Fibroblast of lung (primary cell): ENCODE results near the gene RMRP. TPM values are rescaled to one million over a fixed set of nuclear protein-coding genes. Genes with fewer than 3 reads are reported as not detected.
"Not testable (repeated sequence)": the region's sequence is repeated elsewhere in the genome, so short reads cannot be mapped to it uniquely, and the experiment has no call there.

ENCODE experiments used
- DNase-seq, 2 donors: peaks; one replicate each; pipeline versions ENCODE4 v3.0.0 to v3.0.0-alpha.2; 2010; ENCODE audit warnings: low read depth in 2 of 2
- H2AFZ ChIP-seq: 2 replicates; pipeline ENCODE4 v1.5.1; 2012; ENCODE audit warnings: low read length, control low read depth, inconsistent platforms
- H3K27ac ChIP-seq: 2 replicates; pipeline ENCODE4 v1.5.1; 2011; ENCODE audit warnings: low read length, control low read depth; ENCODE audit not compliant: insufficient read depth
- H3K27me3 ChIP-seq: 2 replicates; pipeline ENCODE4 v1.5.1; 2011; ENCODE audit warnings: mild to moderate bottlenecking, low read length; ENCODE audit not compliant: control insufficient read depth, insufficient read depth
- H3K36me3 ChIP-seq: 2 replicates; pipeline ENCODE4 v1.5.1; 2011; ENCODE audit warnings: low read length; ENCODE audit not compliant: control insufficient read depth, insufficient read depth
- H3K4me1 ChIP-seq: 2 replicates; pipeline ENCODE4 v1.5.1; 2011; ENCODE audit warnings: low read length; ENCODE audit not compliant: control insufficient read depth, insufficient read depth; ENCODE audit errors: extremely low read depth
- H3K4me2 ChIP-seq: 2 replicates; pipeline ENCODE4 v1.5.1; 2011; ENCODE audit warnings: low read length, control low read depth; ENCODE audit not compliant: insufficient read depth; ENCODE audit errors: extremely low read depth
- H3K4me3 ChIP-seq, 4 experiments: fragments of 200-600 bp in 1 of 4; sonication (generic) in 1 of 4; replicated peaks in 1 of 4; 2 replicates each; pipeline ENCODE4 v1.5.1; 2011 to 2016; ENCODE audit warnings: low read length in 4 of 4, low read depth in 3 of 4, mild to moderate bottlenecking in 3 of 4, control low read depth in 2 of 4, inconsistent platforms in 1 of 4, mixed read lengths in 1 of 4; ENCODE audit not compliant: insufficient read depth in 1 of 4; ENCODE audit errors: control extremely low read depth in 1 of 4
- H3K79me2 ChIP-seq: 2 replicates; pipeline ENCODE4 v1.5.1; 2012; ENCODE audit warnings: mild to moderate bottlenecking, low read length, inconsistent platforms; ENCODE audit not compliant: control insufficient read depth, insufficient read depth
- H3K9ac ChIP-seq: 2 replicates; pipeline ENCODE4 v1.5.1; 2011; ENCODE audit warnings: mild to moderate bottlenecking, low read length, control low read depth; ENCODE audit not compliant: insufficient read depth
- H3K9me3 ChIP-seq: 2 replicates; pipeline ENCODE4 v1.5.1; 2012; ENCODE audit warnings: low read depth, low read length; ENCODE audit not compliant: control insufficient read depth, insufficient read depth
- H4K20me1 ChIP-seq: 2 replicates; pipeline ENCODE4 v1.5.1; 2011; ENCODE audit warnings: low read length; ENCODE audit not compliant: control insufficient read depth, insufficient read depth; ENCODE audit errors: extremely low read depth
- EZH2 ChIP-seq: IDR thresholded peaks from 2 replicates; pipeline ENCODE4 v1.5.1; 2012; ENCODE audit warnings: low read length, control low read depth, mild to moderate bottlenecking; ENCODE audit errors: missing control alignments
- polyA plus RNA-seq, 2 donors: library from polyadenylated mRNA; depleted of rRNA in 1 of 2; stranded (reverse) in 1 of 2; unstranded in 1 of 2; fragments of >200 nt; gene quantifications; 2 replicates each; pipeline ENCODE4 v1.2.1, GENCODE V29; 2011 to 2012; ENCODE audit warnings: missing spikeins in 1 of 2
- total RNA-seq: library from RNA; depleted of rRNA; stranded (reverse); fragments of >200 nt; gene quantifications from 2 replicates; pipeline ENCODE4 v1.2.1, GENCODE V29; 2014
- TF ChIP-seq, protein P1 (sequence below), 2 donors: IDR thresholded peaks in 1 of 2; conservative IDR thresholded peaks in 1 of 2; 1 replicate in 1 of 2; 2 replicates in 1 of 2; pipeline ENCODE4 v1.5.1; 2011 to 2012; ENCODE audit warnings: low read length in 2 of 2, control low read depth in 1 of 2, inconsistent platforms in 1 of 2, low read depth in 1 of 2, mild to moderate bottlenecking in 1 of 2

Gene RMRP
- total and polyA plus RNA-seq, 2 donors (not counting 1 experiment from before 2014, with no cell fraction given): 110 to 67,954 TPM

DNA sequence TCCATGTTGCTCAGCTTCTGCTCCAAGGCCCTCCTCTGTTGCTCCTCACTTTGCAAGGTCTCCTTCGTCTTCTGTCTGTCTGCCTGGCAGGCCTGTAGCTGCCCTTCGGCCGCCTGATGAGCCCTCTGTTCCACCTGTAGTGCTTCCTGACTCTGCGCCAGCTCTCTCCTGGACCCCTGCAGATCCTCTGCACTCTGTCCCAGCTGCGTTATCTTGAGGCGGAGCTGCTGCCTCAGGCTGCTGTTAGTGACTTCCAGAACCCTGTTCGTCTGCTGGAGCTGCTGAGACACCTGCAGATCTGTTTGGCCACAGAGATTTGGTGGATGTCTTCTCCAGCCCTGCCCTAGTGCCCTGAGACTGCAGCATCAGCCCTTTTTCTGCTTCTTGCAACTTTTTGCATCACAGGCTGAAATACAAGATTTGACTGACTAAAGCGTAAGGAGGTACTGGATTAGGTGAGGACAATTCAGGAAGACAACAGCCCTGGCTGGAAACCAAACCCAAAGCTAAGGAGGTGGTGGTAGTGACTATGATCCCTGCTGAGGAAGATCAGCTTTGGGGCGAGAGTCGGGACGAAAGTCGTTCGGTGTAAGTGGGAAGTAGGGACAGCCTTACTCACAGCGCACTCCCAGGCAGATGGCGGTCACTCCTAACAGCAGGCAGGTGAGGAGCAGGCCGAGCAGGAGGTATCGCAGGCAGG, 41.7 kb downstream of the RMRP start:
- no peak overlapping the region for H3K9ac ChIP-seq
- no peaks in the 10 kb centered on the region for H3K36me3 ChIP-seq
- no peak overlapping the region for H2AFZ ChIP-seq
- H3K9me3 ChIP-seq: no peaks in the 10 kb centered on the region
- no peaks in the 10 kb centered on the region for H3K4me1 ChIP-seq
- H3K27me3 ChIP-seq: peaks cover 29% of the 10 kb centered on the region
- no peak overlapping the region for H3K27ac ChIP-seq
- no peaks in the 10 kb centered on the region for H3K79me2 ChIP-seq
- DNase-seq: no peak
- H3K4me2 ChIP-seq: no peak overlapping the region
- no peak overlapping the region for H3K4me3 ChIP-seq
- H4K20me1 ChIP-seq: no peaks in the 10 kb centered on the region
- TF ChIP-seq, protein P1, sequence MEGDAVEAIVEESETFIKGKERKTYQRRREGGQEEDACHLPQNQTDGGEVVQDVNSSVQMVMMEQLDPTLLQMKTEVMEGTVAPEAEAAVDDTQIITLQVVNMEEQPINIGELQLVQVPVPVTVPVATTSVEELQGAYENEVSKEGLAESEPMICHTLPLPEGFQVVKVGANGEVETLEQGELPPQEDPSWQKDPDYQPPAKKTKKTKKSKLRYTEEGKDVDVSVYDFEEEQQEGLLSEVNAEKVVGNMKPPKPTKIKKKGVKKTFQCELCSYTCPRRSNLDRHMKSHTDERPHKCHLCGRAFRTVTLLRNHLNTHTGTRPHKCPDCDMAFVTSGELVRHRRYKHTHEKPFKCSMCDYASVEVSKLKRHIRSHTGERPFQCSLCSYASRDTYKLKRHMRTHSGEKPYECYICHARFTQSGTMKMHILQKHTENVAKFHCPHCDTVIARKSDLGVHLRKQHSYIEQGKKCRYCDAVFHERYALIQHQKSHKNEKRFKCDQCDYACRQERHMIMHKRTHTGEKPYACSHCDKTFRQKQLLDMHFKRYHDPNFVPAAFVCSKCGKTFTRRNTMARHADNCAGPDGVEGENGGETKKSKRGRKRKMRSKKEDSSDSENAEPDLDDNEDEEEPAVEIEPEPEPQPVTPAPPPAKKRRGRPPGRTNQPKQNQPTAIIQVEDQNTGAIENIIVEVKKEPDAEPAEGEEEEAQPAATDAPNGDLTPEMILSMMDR (conservative IDR thresholded peaks at IDR 0.05 in 1 of 2, IDR thresholded peaks at IDR 0.05 in 1 of 2; ENCODE audit: low read depth in 1 of 2, low read length in 2 of 2): no peak
- TF ChIP-seq EZH2: no peak

GRCh38 chr9:35612843-35613242, 45.0 kb downstream of the RMRP start:
- no peak for DNase-seq
- Histone ChIP-seq H3K4me3 (no peak overlapping the region), H3K36me3 (no peaks in the 10 kb centered on the region), H3K9me3 (no peaks in the 10 kb centered on the region), H3K79me2 (no peaks in the 10 kb centered on the region), H3K27me3 (peaks cover 29% of the 10 kb centered on the region), H3K9ac (no peak overlapping the region), H3K4me2 (no peak overlapping the region), H3K27ac (no peak overlapping the region), H2AFZ (no peak overlapping the region), H4K20me1 (no peaks in the 10 kb centered on the region), H3K4me1 (no peaks in the 10 kb centered on the region)
- no peak for TF ChIP-seq EZH2
- TF ChIP-seq, protein P1 (conservative IDR thresholded peaks at IDR 0.05 in 1 of 2, IDR thresholded peaks at IDR 0.05 in 1 of 2; ENCODE audit: low read depth in 1 of 2, low read length in 2 of 2): no peak

DNA sequence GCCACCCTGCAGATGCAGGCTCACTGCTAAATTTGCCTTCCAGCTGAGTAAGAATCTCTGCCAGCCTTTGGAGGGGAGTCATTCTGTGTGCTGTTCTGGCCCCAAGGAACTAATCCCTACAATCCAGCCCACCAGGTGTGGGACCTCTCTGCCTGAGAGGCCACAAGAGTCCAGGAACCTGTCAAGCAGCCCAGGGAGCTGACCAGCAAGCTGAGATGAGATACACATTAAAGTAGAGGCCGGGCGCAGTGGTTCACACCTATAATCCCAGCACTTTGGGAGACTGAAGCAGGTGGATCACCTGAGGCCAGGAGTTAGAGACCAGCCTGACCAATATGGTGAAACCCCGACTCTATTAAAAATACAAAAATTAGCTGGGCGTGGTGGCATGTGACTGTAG, 45.8 kb downstream of the RMRP start:
- not testable (repeated sequence) for H4K20me1 ChIP-seq, H3K9ac ChIP-seq, H3K9me3 ChIP-seq, H3K79me2 ChIP-seq, H3K27ac ChIP-seq, H3K4me2 ChIP-seq, H3K36me3 ChIP-seq, H3K4me1 ChIP-seq, DNase-seq, H2AFZ ChIP-seq, H3K4me3 ChIP-seq
- peaks cover 22% of the 10 kb centered on the region for H3K27me3 ChIP-seq
